Transverse colon (tissue), 4 donors: ENCODE measurements around the gene CDK11B. TPM values are rescaled to one million over a fixed set of nuclear protein-coding genes. Genes with fewer than 3 reads are reported as not detected.

ENCODE experiments used
- DNase-seq: peaks from one replicate; pipeline ENCODE4 v3.0.0-alpha.2; 2019
- H3K27ac ChIP-seq, 4 donors: fragments of 200-600 bp; sonication (generic); 2 replicates each; pipeline ENCODE4 v1.5.1; 2016 to 2018; ENCODE audit warnings: inconsistent platforms in 4 of 4
- H3K27me3 ChIP-seq: fragments of 200-600 bp; sonication (generic); 2 replicates; pipeline ENCODE4 v1.5.1; 2017; ENCODE audit warnings: inconsistent platforms
- H3K36me3 ChIP-seq, 4 donors: fragments of 200-600 bp; sonication (generic); 2 replicates each; pipeline ENCODE4 v1.5.1; 2017 to 2019; ENCODE audit warnings: inconsistent platforms in 4 of 4
- H3K4me1 ChIP-seq, 4 donors: fragments of 200-600 bp; sonication (generic); 2 replicates each; pipeline ENCODE4 v1.5.1; 2017 to 2020; ENCODE audit warnings: inconsistent platforms in 4 of 4
- H3K4me3 ChIP-seq, 4 donors: fragments of 200-600 bp; sonication (generic); 1 replicate in 1 of 4; 2 replicates in 3 of 4; pipeline versions ENCODE4 v1.5.1 to v1.6.1; 2017 to 2019; ENCODE audit warnings: inconsistent platforms in 4 of 4
- H3K9me3 ChIP-seq, 2 donors: fragments of 200-600 bp; sonication (generic); 2 replicates each; pipeline ENCODE4 v1.5.1; 2017 to 2019; ENCODE audit warnings: inconsistent platforms in 2 of 2
- CTCF ChIP-seq, 5 experiments: fragments of 200-600 bp in 3 of 5; fragments of 450-650 bp in 2 of 5; sonication (generic) in 3 of 5; IDR thresholded peaks; 1 replicate in 2 of 5; 2 replicates in 3 of 5; pipeline ENCODE4 v1.5.1; 2016 to 2017; ENCODE audit warnings: antibody characterized with exemption in 5 of 5, inconsistent platforms in 3 of 5, mild to moderate bottlenecking in 2 of 5, moderate library complexity in 1 of 5
- EP300 ChIP-seq: sonication (generic); formaldehyde crosslinking; IDR thresholded peaks from one replicate; pipeline ENCODE4 v1.6.1; 2017; ENCODE audit warnings: antibody characterized with exemption, low read depth
- POLR2A ChIP-seq: fragments of 450-650 bp; IDR thresholded peaks from one replicate; pipeline ENCODE4 v1.6.1; 2016; ENCODE audit warnings: antibody characterized with exemption, mild to moderate bottlenecking, moderate library complexity
- POLR2AphosphoS5 ChIP-seq, 3 donors: sonication (generic); formaldehyde crosslinking; IDR thresholded peaks; one replicate each; pipeline ENCODE4 v1.6.1; 2016; ENCODE audit warnings: antibody characterized with exemption in 3 of 3
- WGBS, 2 donors: methylation state at CpG; one replicate each; pipeline ENCODE4 v1.1.5; 2018; ENCODE audit warnings: low coverage in 1 of 2; 5-methylcytosine and 5-hydroxymethylcytosine counted together
- in situ Hi-C, 4 donors: fragments of 200-750 bp; cut with MboI; loops; one replicate each; pipeline versions ENCODE4 v1.15.0 to v1.15.1; 2017; ENCODE audit warnings: low sequenced_read_pairs in 3 of 4, low pct_ligation_motif_present in 1 of 4, low pct_unique_long_range_greater_than_20kb in 1 of 4
- intact Hi-C: fragments of 100-400 bp; cut with DNase I; formaldehyde crosslinking; loops from one replicate; pipeline ENCODE4 v1.15.1; 2023; ENCODE audit warnings: low total_unique reads
- total RNA-seq, 4 donors: library from RNA; depleted of rRNA; stranded (reverse); fragments of >200 nt; gene quantifications; one replicate each; pipeline ENCODE4 v1.1.0, GENCODE V29; 2016

CDK11B gene
- total RNA-seq, 4 donors from 2014 or later, result 28.4 to 183 (median 60.5) TPM

GRCh38 chr1:1687846-1688245 lies 29.0 kb upstream of the CDK11B start:
- H3K4me1 ChIP-seq, result peaks cover 0 to 14% (median 5%) of the 10 kb centered on the region in 4 donors
- no peaks in the 10 kb centered on the region for H3K9me3 ChIP-seq
- 89 to 92% methylated on average over 3 to 9 of the region's 9 CpGs for WGBS, 2 donors
- no peaks in the 10 kb centered on the region for H3K36me3 ChIP-seq
- in situ Hi-C loops (no loop called here), intact Hi-C loops (no loop called here)
- H3K27ac ChIP-seq, result no peak overlapping the region
- no peaks in the 10 kb centered on the region for H3K27me3 ChIP-seq
- H3K4me3 ChIP-seq, result no peak overlapping the region
- TF ChIP-seq EP300, result no peak
- TF ChIP-seq POLR2AphosphoS5 (IDR thresholded peaks at IDR 0.05), result no peak
- no peak for TF ChIP-seq POLR2A
- no peak for TF ChIP-seq CTCF (IDR thresholded peaks at IDR 0.05)
- no peak for DNase-seq

GRCh38 chr1:1684031-1684681 lies 25.4 kb upstream of the CDK11B start:
- Histone ChIP-seq H3K27ac (no peak overlapping the region), H3K27me3 (no peaks in the 10 kb centered on the region), H3K36me3 (no peaks in the 10 kb centered on the region), H3K4me3 (no peak overlapping the region), H3K9me3 (no peaks in the 10 kb centered on the region), H3K4me1 (peaks cover 0 to 28% (median 12%) of the 10 kb centered on the region in 4 donors)
- 89 to 100% methylated on average over 1 to 21 of the region's 28 CpGs for WGBS, 2 donors
- intact Hi-C loops (no loop called here), in situ Hi-C loops (no loop called here)
- no peak for TF ChIP-seq POLR2AphosphoS5 (IDR thresholded peaks at IDR 0.05)
- no peak for TF ChIP-seq EP300
- no peak for TF ChIP-seq POLR2A
- no peak for TF ChIP-seq CTCF (IDR thresholded peaks at IDR 0.05)
- DNase-seq, result no peak

GRCh38 chr1:1683104-1683905 lies 24.5 kb upstream of the CDK11B start:
- no peaks in the 10 kb centered on the region for H3K27me3 ChIP-seq
- in situ Hi-C loops, result no loop called here
- DNase-seq, result no peak
- no peak overlapping the region for H3K4me3 ChIP-seq
- peaks cover 0 to 37% (median 20%) of the 10 kb centered on the region in 4 donors for H3K4me1 ChIP-seq
- no peak overlapping the region for H3K27ac ChIP-seq
- TF ChIP-seq POLR2AphosphoS5 (IDR thresholded peaks at IDR 0.05), result no peak
- no peak for TF ChIP-seq EP300
- no peak for TF ChIP-seq CTCF (IDR thresholded peaks at IDR 0.05)
- TF ChIP-seq POLR2A, result no peak
- WGBS, 2 donors, result 40 to 77% methylated on average over 1 to 26 of the region's 26 CpGs
- H3K36me3 ChIP-seq, result no peaks in the 10 kb centered on the region
- no peaks in the 10 kb centered on the region for H3K9me3 ChIP-seq
- intact Hi-C loops, result no loop called here

GRCh38 chr1:1680912-1681273 lies 22.1 kb upstream of the CDK11B start:
- Histone ChIP-seq H3K36me3 (no peaks in the 10 kb centered on the region), H3K27me3 (no peaks in the 10 kb centered on the region), H3K9me3 (no peaks in the 10 kb centered on the region), H3K27ac (peak overlapping the region in 2 of 4 donors; percentile 3 to 21), H3K4me3 (no peak overlapping the region), H3K4me1 (peaks cover 4 to 35% (median 24%) of the 10 kb centered on the region in 4 donors)
- 58 to 93% methylated on average over 6 to 11 of the region's 11 CpGs for WGBS, 2 donors
- no peak for TF ChIP-seq POLR2AphosphoS5 (IDR thresholded peaks at IDR 0.05)
- TF ChIP-seq POLR2A, result no peak
- no peak for TF ChIP-seq CTCF (IDR thresholded peaks at IDR 0.05)
- TF ChIP-seq EP300, result no peak
- DNase-seq, result peak; percentile 44
- in situ Hi-C loops (no loop called here), intact Hi-C loops (no loop called here)
